SK-N-SH (cell line): ENCODE results near the gene OLFML3. TPM values are rescaled to one million over a fixed set of nuclear protein-coding genes. Genes with fewer than 3 reads are reported as not detected.
A peak's percentile ranks its signal among the peaks of the same experiment; 100 is the strongest.

ENCODE experiments used
- CTCF ChIA-PET: fragments of 300-600, 350-600 bp; formaldehyde crosslinking; extraction: SDS; loops from one replicate; lab custom pipeline; 2021; lab: Yijun Ruan, JAX
- POLR2A ChIA-PET: fragments of 350-600 bp; sonication (Branson Sonifier 250); formaldehyde crosslinking; extraction: SDS; loops from one replicate; lab custom pipeline; 2020; ENCODE audit warnings: antibody characterized with exemption, inconsistent platforms; lab: Yijun Ruan, JAX
- DNase-seq: peaks from one replicate; pipeline ENCODE4 v3.0.0; 2012
- H2AFZ ChIP-seq: fragments of 200-600 bp; sonication (generic); 2 replicates; pipeline ENCODE4 v1.8.1; 2016; ENCODE audit warnings: antibody characterized with exemption, mild to moderate bottlenecking, low read depth
- H3F3A ChIP-seq: fragments of 200-600 bp; sonication (generic); replicated peaks from 2 replicates; pipeline ENCODE3; 2016; ENCODE audit warnings: antibody characterized with exemption, mild to moderate bottlenecking; ENCODE audit not compliant: insufficient read depth
- H3K27ac ChIP-seq, 2 experiments: fragments of 200-500 bp in 1 of 2; fragments of 200-600 bp in 1 of 2; sonication (Bioruptor generic) in 1 of 2; sonication (generic), shearing (Covaris generic) in 1 of 2; 2 replicates each; pipeline versions ENCODE4 v1.5.1 to v1.6.1; 2014 to 2016; ENCODE audit warnings: low read depth in 2 of 2, inconsistent platforms in 1 of 2, low read length in 1 of 2, mild to moderate bottlenecking in 1 of 2, mixed read lengths in 1 of 2
- H3K27me3 ChIP-seq: fragments of 200-600 bp; sonication (generic), shearing (Covaris generic); 2 replicates; pipeline ENCODE4 v1.6.1; 2016; ENCODE audit warnings: mixed run types; ENCODE audit not compliant: insufficient read depth
- H3K36me3 ChIP-seq, 2 experiments: fragments of 200-500 bp in 1 of 2; fragments of 200-600 bp in 1 of 2; sonication (Bioruptor generic) in 1 of 2; sonication (generic) in 1 of 2; replicated peaks in 1 of 2; 2 replicates each; pipeline versions ENCODE3 to v1.5.1; 2014 to 2016; ENCODE audit warnings: low read length in 1 of 2, mild to moderate bottlenecking in 1 of 2; ENCODE audit not compliant: insufficient read depth in 2 of 2, control insufficient read depth in 1 of 2
- H3K4me1 ChIP-seq, 2 experiments: fragments of 200-500 bp in 1 of 2; fragments of 200-600 bp in 1 of 2; sonication (Bioruptor generic) in 1 of 2; sonication (generic), shearing (Covaris generic) in 1 of 2; 2 replicates each; pipeline versions ENCODE4 v1.5.1 to v1.6.1; 2014 to 2016; ENCODE audit warnings: low read depth in 1 of 2, low read length in 1 of 2, mixed run types in 1 of 2; ENCODE audit not compliant: insufficient read depth in 2 of 2, control insufficient read depth in 1 of 2
- H3K4me2 ChIP-seq: fragments of 200-600 bp; sonication (generic), shearing (Covaris generic); 2 replicates; pipeline ENCODE4 v1.6.1; 2017; ENCODE audit warnings: mixed run types
- H3K4me3 ChIP-seq, 2 experiments: fragments of 200-500 bp in 1 of 2; fragments of 200-600 bp in 1 of 2; sonication (Bioruptor generic) in 1 of 2; sonication (generic), shearing (Covaris generic) in 1 of 2; 2 replicates each; pipeline versions ENCODE4 v1.5.1 to v1.8.1; 2014 to 2016; ENCODE audit warnings: low read depth in 2 of 2, inconsistent platforms in 1 of 2, low read length in 1 of 2, mild to moderate bottlenecking in 1 of 2, mixed read lengths in 1 of 2, moderate library complexity in 1 of 2
- H3K79me2 ChIP-seq: fragments of 200-600 bp; sonication (generic); 2 replicates; pipeline ENCODE4 v1.8.1; 2017; ENCODE audit warnings: mild to moderate bottlenecking; ENCODE audit not compliant: insufficient read depth
- H3K9ac ChIP-seq: fragments of 200-600 bp; sonication (generic); 2 replicates; pipeline ENCODE4 v1.6.1; 2017; ENCODE audit warnings: mixed run types
- H3K9me2 ChIP-seq: fragments of 200-600 bp; sonication (generic); 2 replicates; pipeline ENCODE4 v1.6.1; 2017; ENCODE audit warnings: mixed run types
- H3K9me3 ChIP-seq: fragments of 200-600 bp; sonication (generic); 2 replicates; pipeline ENCODE4 v1.6.1; 2017; ENCODE audit warnings: mixed run types, mild to moderate bottlenecking, moderate library complexity
- H4K20me1 ChIP-seq: fragments of 200-600 bp; sonication (generic); 2 replicates; pipeline ENCODE4 v1.6.1; 2017; ENCODE audit warnings: mild to moderate bottlenecking, mixed run types; ENCODE audit not compliant: insufficient read depth
- ELF1 ChIP-seq: IDR thresholded peaks from 2 replicates; pipeline ENCODE4 v1.4.0; 2012
- POLR2AphosphoS5 ChIP-seq: IDR thresholded peaks from 2 replicates; pipeline ENCODE4 v1.6.1; 2012; ENCODE audit warnings: low read depth, low read length
- RAD21 ChIP-seq: IDR thresholded peaks from 2 replicates; pipeline ENCODE4 v1.6.1; 2012; ENCODE audit warnings: mild to moderate bottlenecking, low read length
- RXRA ChIP-seq: IDR thresholded peaks from 2 replicates; pipeline ENCODE4 v1.4.0; 2012; ENCODE audit warnings: low read depth, mild to moderate bottlenecking, borderline replicate concordance
- SIN3A ChIP-seq: IDR thresholded peaks from 2 replicates; pipeline ENCODE4 v1.6.1; 2012; ENCODE audit warnings: low read depth, mild to moderate bottlenecking, low read length, moderate library complexity, borderline replicate concordance
- SMC3 ChIP-seq: IDR thresholded peaks from 2 replicates; pipeline ENCODE4 v1.6.1; 2012; ENCODE audit warnings: low read depth, low read length, improper control_type of control experiment
- YY1 ChIP-seq: IDR thresholded peaks from 2 replicates; pipeline ENCODE4 v1.4.0; 2012; ENCODE audit warnings: low read depth, mild to moderate bottlenecking
- WGBS: methylation state at CpG from one replicate; pipeline ENCODE4 v1.1.6; 2017; ENCODE audit warnings: low lambda C conversion rate; 5-methylcytosine and 5-hydroxymethylcytosine counted together
- polyA plus RNA-seq, 3 experiments: library from polyadenylated mRNA; depleted of rRNA; stranded (reverse); fragments of >200 nt; gene quantifications; 2 replicates each; pipeline ENCODE4 v1.2.3, GENCODE V29; 2012
- TF ChIP-seq, protein P1 (sequence below): fragments of 200-600 bp; sonication (generic); IDR thresholded peaks from 2 replicates; pipeline ENCODE4 v1.6.1; 2017; ENCODE audit warnings: antibody characterized with exemption, mild to moderate bottlenecking, moderate library complexity
- TF ChIP-seq, protein P2 (sequence below): IDR thresholded peaks from 2 replicates; pipeline ENCODE4 v1.4.0; 2012; ENCODE audit warnings: low read depth, borderline replicate concordance
- TF ChIP-seq, protein P3 (sequence below): IDR thresholded peaks from 2 replicates; pipeline ENCODE4 v1.4.0; 2012; ENCODE audit warnings: low read depth, borderline replicate concordance

The OLFML3 gene
- polyA plus RNA-seq, 1 of the 3 experiments (the other 2 are of a cell fraction) = 26.1 TPM

DNA sequence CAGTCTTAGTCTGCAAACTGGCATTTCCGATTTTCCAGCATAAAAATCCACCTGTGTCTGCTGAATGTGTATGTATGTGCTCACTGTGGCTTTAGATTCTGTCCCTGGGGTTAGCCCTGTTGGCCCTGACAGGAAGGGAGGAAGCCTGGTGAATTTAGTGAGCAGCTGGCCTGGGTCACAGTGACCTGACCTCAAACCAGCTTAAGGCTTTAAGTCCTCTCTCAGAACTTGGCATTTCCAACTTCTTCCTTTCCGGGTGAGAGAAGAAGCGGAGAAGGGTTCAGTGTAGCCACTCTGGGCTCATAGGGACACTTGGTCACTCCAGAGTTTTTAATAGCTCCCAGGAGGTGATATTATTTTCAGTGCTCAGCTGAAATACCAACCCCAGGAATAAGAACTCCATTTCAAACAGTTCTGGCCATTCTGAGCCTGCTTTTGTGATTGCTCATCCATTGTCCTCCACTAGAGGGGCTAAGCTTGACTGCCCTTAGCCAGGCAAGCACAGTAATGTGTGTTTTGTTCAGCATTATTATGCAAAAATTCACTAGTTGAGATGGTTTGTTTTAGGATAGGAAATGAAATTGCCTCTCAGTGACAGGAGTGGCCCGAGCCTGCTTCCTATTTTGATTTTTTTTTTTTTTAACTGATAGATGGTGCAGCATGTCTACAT, 2.5 kb upstream of the OLFML3 start:
- no peak overlapping the region for H2AFZ ChIP-seq
- peak overlapping the region; percentile 28; a peak in 3 of 4 replicates for H3K27ac ChIP-seq
- 92% methylated on average over 4 of the region's 4 CpGs for WGBS
- peak overlapping the region; percentile 29; the same call in 1 of the 2 replicates for H3K4me2 ChIP-seq
- no peaks in the 10 kb centered on the region for H3K27me3 ChIP-seq
- ChIA-PET POLR2A (no interaction called here), CTCF (interaction anchor here (0.8 to 7.9 kb wide), 26 partner anchors 9 to 695 kb away, joined by 3 to 104 read pairs (median 5); partner anchors contain the start of gene SYT6)
- H4K20me1 ChIP-seq = no peaks in the 10 kb centered on the region
- H3K36me3 ChIP-seq = peaks cover 24 to 34% of the 10 kb centered on the region in 2 experiments
- no peaks in the 10 kb centered on the region for H3K9me2 ChIP-seq
- H3K4me1 ChIP-seq = peaks cover 21 to 49% of the 10 kb centered on the region in 2 experiments
- H3K9ac ChIP-seq = no peak overlapping the region
- peaks cover 21% of the 10 kb centered on the region for H3F3A ChIP-seq
- H3K9me3 ChIP-seq = no peaks in the 10 kb centered on the region
- H3K79me2 ChIP-seq = no peaks in the 10 kb centered on the region
- H3K4me3 ChIP-seq = no peak overlapping the region
- DNase-seq = peak; percentile 38
- TF ChIP-seq RXRA = no peak
- no peak for TF ChIP-seq POLR2AphosphoS5
- TF ChIP-seq RAD21 = peak; percentile 34
- TF ChIP-seq SIN3A = no peak
- TF ChIP-seq, protein P1, sequence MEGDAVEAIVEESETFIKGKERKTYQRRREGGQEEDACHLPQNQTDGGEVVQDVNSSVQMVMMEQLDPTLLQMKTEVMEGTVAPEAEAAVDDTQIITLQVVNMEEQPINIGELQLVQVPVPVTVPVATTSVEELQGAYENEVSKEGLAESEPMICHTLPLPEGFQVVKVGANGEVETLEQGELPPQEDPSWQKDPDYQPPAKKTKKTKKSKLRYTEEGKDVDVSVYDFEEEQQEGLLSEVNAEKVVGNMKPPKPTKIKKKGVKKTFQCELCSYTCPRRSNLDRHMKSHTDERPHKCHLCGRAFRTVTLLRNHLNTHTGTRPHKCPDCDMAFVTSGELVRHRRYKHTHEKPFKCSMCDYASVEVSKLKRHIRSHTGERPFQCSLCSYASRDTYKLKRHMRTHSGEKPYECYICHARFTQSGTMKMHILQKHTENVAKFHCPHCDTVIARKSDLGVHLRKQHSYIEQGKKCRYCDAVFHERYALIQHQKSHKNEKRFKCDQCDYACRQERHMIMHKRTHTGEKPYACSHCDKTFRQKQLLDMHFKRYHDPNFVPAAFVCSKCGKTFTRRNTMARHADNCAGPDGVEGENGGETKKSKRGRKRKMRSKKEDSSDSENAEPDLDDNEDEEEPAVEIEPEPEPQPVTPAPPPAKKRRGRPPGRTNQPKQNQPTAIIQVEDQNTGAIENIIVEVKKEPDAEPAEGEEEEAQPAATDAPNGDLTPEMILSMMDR = peak; percentile 69
- TF ChIP-seq, protein P2, sequence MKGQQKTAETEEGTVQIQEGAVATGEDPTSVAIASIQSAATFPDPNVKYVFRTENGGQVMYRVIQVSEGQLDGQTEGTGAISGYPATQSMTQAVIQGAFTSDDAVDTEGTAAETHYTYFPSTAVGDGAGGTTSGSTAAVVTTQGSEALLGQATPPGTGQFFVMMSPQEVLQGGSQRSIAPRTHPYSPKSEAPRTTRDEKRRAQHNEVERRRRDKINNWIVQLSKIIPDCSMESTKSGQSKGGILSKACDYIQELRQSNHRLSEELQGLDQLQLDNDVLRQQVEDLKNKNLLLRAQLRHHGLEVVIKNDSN = no peak
- peak; percentile 22; the same call in 1 of the 2 replicates for TF ChIP-seq SMC3
- TF ChIP-seq, protein P3, sequence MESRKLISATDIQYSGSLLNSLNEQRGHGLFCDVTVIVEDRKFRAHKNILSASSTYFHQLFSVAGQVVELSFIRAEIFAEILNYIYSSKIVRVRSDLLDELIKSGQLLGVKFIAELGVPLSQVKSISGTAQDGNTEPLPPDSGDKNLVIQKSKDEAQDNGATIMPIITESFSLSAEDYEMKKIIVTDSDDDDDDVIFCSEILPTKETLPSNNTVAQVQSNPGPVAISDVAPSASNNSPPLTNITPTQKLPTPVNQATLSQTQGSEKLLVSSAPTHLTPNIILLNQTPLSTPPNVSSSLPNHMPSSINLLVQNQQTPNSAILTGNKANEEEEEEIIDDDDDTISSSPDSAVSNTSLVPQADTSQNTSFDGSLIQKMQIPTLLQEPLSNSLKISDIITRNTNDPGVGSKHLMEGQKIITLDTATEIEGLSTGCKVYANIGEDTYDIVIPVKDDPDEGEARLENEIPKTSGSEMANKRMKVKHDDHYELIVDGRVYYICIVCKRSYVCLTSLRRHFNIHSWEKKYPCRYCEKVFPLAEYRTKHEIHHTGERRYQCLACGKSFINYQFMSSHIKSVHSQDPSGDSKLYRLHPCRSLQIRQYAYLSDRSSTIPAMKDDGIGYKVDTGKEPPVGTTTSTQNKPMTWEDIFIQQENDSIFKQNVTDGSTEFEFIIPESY = no peak

DNA sequence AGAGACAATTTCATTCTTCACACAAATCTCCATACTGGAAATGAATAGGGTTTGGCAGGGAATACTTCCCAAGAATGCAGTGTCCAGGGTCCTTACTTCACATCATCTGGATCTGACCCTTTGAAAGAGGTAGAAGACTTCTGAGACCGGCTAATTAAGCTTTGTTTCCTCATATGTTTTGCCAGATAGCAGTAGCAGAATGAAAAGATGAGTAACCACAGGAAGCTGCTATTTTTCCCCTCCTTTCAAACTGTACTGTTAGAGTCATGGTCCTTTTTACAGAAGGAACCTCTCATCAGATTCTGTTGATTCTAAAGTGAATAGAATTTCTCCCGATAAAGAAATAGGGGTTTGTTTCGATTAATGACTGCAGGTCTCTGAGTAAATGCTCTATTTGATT, 1.4 kb upstream of the OLFML3 start:
- Histone ChIP-seq H4K20me1 (no peaks in the 10 kb centered on the region), H3K79me2 (no peaks in the 10 kb centered on the region), H3K27me3 (no peaks in the 10 kb centered on the region), H3K4me2 (peak overlapping the region; percentile 87; the same call in 1 of the 2 replicates), H3K4me3 (no peak overlapping the region; a peak in 1 of 4 replicates), H3K9me2 (no peaks in the 10 kb centered on the region), H3K36me3 (peaks cover 18 to 23% of the 10 kb centered on the region in 2 experiments), H3K27ac (peak overlapping the region; percentile 96; a peak in 3 of 4 replicates), H2AFZ (no peak overlapping the region), H3F3A (peaks cover 21% of the 10 kb centered on the region), H3K9me3 (no peaks in the 10 kb centered on the region), H3K9ac (peak overlapping the region; percentile 62; the same call in 1 of the 2 replicates), H3K4me1 (peaks cover 31 to 57% of the 10 kb centered on the region in 2 experiments)
- ChIA-PET CTCF (interaction anchor here (0.6 to 7.9 kb wide), 22 partner anchors 10 to 711 kb away, joined by 3 to 104 read pairs (median 7); partner anchors contain the start of gene SYT6), POLR2A (no interaction called here)
- 63% methylated on average over 3 of the region's 3 CpGs for WGBS
- DNase-seq = no peak
- TF ChIP-seq YY1 = no peak
- 0 out of 2 replicates have a peak, but pooled peaks have one; percentile 8 for TF ChIP-seq ELF1
